ENCODE results near the gene NRAP. TPM values are rescaled to one million over a fixed set of nuclear protein-coding genes. Genes with fewer than 3 reads are reported as not detected.

NRAP gene
- total RNA-seq, 2 donors from 2014 or later: 0.49 to 0.64 TPM

DNA sequence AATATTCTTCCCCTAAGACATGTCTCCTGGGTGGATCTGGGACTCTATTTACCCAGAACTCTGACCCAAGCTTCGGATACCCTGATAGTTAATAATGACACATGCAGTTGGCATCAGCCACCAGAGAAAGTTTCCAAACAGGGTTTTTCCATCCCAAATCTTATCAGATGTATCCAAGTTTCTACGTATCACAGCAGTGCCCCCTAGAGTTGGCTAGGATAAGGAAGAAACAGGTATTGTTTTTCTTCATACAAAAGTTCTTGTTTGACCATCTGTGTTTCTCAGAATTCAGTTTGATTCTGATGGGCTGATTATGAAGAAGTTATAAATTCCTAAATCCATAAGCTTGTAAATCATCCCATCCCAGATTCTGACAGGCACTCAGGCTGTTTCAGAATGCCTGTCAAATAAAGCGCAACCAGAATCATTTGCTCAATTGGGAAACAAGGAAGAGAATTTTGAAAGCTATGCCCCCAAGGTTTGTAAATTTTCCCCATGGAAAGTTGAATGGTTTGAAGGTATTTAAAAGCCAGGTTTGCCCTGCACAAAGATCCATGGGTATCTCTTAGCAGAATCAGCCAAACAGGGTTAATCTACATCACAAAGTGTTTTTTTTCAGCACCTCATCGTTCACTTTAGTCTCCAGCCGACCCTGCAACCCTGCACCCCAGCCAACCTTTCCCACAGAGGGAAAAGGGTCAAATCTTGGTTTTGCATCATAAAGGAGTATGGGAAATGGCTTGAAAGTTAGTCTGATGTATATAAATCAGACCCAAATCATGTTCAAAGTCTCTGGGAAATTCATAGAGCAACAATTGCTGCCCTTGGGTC is 47.4 kb downstream of the NRAP start:
- no peak for DNase-seq
- intact Hi-C loops (cut with DNase I, micrococcal nuclease): no loop called here
- no peak for ATAC-seq

DNA sequence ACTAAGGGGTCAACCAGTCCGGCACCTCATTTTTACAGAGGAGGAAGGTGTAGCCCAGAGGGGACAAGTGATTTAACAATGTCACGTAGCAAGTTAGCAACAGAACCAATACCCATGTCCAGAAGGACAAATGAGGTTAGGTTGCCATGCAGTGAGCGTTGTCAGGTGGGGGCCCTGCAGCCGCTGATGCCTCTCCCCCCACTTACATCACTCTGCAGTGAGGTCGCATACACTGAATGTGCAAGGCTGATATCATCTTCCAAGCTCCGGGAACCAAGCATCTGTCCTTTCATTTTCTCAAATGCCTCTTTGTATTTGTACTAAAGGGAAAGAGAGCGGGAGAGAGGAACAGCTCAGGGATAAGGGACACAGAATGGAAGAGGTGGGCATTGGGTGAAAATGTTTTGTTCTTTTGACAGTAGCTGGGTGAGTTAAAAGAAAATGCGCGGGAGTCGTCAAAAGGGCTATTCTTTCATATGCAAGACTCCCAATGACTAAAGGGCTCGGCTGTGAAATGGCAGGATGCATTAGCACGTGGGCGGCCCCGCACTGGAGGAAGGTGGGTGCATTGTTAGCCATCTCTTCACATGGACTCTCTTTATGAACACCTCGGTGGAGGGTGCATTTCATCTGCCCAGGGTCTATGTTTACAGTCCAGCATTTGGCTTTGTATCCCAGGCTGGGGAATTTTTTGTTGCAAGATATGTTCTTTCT is 49.7 kb downstream of the NRAP start:
- ATAC-seq: no peak
- intact Hi-C loops (cut with DNase I, micrococcal nuclease): no loop called here
- DNase-seq: no peak

DNA sequence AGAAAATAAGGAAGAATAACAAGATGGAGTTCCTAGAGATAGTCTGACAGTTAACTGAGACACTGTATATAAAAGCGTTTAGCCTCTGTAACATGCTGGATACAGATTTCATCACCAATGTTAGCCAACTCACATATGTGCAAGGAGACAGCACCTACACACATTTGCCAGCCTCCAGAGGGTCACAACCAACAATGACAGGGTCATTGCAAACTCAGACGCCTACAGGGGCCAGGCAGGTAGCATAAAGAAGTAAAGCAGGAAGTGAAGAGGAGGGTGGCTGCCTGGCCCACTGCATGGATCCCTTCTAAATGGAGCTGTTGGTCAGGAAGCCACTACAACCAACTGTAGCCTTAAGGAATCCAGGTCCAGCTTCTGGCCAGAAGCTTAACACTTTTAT is 50.4 kb downstream of the NRAP start:
- DNase-seq: no peak
- no peak for ATAC-seq

DNA sequence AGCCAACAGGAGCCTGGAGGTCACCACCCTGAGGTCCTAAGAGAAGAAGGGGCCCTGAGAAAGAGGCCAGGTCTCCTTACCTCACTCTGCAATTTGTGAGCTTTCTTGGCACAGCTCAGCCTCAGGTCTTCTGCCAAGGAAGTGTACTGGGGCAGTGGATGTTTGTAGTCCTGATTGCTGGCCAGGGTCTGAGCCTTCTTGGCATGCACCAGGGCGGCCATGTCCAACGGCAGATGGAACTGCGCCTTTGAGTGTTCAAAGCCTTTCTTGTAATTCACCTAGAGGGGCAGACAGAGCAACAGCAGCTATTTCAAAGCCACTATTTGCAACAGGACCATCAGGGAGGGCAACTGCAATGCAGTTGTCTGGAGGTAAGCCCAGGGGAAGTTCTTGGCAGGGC is 51.7 kb downstream of the NRAP start:
- intact Hi-C loops (cut with DNase I, micrococcal nuclease): no loop called here
- no peak for DNase-seq
- ATAC-seq: no peak

More for the DNA sequence above, 50.4 kb downstream of the NRAP start:
- intact Hi-C loops (cut with DNase I, micrococcal nuclease): no loop called here

DNA sequence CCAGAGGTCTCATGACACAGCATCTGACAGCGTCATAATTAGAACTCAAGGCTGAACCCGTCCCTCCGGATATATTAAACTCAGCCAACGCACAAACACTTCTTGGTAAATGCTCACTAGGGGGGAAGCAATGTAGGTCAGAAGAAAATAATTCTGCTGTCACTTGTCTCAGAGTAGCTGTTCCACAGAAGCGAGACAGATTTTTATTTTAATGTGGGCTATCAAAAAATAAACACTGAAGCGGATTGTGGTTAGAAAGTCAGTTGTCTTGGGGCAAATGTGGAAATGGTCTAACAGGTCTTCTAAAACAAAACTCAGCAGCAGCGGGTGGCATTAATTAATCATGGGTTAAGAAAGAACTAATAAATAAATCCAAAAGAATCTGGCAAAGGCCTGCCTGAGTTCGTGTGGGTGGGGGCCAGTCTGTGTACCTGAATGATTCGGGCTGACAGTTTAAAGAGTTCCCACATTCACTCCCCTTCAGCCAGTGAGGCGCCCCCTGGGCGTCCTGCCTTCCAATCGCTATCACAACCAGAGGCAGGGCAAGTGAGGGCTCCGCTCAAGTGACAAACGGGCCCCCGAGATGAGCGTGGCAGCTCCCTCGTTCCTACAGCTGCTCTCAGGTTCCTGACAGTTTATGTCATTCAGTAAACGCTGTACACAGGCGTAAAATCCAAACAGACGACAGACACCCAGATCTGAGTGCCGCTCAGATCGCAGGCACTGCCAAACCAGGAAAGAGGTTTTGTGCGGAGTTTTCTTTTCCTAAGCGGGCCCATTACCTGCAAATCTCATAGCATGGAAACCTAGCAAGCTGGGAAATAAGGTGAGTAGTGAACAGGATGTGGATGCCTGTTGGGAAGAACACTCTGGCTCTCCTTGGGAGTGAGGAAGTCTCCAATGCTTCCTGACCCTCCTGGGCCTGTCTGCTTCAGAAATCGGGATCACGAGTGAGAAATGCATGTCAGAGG is 52.9 kb downstream of the NRAP start:
- DNase-seq (no peak), ATAC-seq (no peak)
- intact Hi-C loops (cut with DNase I, micrococcal nuclease): no loop called here

DNA sequence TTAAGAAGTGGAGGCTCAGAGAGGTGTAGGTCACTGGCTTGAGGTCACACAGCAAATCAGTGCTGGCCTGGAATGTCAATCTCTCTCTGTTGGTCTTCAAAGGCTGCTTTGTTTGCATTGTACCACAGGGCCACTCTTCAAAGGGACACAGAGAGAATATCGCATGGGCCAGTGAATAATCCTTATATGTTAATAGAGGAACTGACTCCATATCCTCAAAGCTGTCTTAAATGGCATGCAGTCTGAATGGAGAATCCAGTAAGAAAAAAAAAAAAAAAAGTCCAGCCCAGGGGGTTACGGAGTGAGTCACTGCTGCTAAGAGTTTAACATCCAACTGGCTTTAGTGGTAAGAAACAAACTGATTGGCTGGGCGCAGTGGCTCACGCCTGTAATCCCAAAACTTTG is 54.1 kb downstream of the NRAP start:
- intact Hi-C loops (cut with DNase I, micrococcal nuclease): no loop called here
- DNase-seq (no peak), ATAC-seq (no peak)

DNA sequence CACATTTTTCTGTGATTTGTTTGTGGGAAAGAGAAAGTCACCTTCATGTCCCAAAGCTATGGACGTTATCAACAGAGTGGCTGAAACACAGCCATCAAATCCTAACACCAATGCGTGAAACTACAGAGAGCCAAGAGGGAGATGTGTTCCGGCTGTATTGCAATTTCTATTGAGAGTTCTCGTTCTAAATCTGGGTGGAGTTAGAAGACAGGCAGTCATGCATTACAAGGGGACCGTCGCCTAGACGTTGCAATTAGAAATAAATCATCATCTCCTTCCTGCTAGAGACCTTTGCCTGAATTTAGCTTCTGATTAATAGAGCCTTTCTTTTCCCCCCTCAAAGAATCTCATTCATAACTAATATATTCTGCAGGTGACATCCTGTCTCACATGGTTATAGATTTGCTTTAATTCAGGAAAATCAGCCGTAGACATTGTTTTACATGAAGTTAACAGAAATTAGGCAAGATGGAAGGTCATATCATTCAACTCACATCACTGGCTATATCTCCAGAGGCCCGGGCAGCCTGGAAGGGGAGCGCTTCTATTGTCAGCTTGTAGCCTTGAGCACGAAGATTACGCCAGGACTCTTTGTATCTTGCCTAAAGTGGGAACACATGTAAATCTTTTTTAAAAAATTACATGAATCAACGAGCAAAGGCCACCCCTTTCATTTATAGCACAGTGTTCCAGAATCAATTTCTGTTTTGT is 58.4 kb downstream of the NRAP start:
- DNase-seq (no peak), ATAC-seq (no peak)
- intact Hi-C loops (cut with DNase I, micrococcal nuclease): no loop called here

DNA sequence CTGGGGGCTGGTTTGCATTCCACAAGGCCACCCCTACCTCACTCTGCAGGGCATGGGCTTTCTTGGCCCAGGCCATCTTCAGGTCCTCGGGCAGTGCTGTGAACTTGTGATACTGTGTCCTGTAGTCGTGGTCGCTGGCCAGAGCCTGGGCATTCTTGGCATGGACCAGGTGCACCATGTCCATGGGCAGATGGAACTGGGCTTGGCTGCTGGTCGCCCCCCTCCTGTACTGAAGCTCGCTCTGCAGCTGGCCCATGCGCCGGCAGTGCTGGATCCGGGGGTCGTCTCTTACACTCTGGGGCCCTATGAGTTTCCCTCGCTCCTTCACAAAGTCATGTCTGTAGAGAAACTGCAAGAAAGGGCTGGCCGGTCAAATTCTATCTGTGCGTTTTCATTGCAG is 59.3 kb downstream of the NRAP start:
- DNase-seq (no peak), ATAC-seq (no peak)
- intact Hi-C loops (cut with DNase I, micrococcal nuclease): no loop called here

DNA sequence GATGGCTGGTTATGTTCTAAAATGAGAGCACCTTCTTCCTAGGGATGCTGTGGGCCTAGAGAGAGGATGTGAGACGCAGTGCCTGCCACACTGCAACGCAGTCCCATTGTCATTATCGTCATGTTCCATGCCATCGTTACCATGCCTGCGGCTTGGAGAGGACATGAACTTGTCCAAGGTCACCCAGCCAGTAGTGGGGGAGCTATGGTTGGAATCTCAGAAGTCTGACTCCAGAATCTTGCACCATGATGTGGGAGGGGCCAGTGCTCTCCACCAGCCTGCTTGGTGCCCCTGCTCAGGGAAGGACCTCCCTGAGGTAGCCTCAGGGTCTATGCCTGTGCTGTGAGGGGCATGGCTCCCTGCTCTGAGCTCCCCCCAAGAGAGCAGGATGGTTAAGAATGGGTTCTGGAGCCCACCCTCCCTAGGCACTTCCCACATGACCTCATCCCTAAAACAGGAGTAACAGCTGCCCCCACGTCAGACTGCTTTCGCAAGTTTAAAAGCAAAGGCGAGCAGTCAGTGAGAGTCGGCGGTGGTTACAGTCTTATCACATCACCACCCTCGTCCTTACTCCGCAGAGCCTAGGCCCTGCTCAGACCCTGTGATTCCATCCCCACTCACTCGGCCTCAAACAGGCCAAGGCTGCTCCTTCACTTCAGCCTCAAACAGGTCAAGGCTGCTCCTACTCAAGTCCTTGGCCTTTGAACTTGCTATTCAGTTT is 60.6 kb downstream of the NRAP start:
- intact Hi-C loops (cut with DNase I, micrococcal nuclease): no loop called here

DNA sequence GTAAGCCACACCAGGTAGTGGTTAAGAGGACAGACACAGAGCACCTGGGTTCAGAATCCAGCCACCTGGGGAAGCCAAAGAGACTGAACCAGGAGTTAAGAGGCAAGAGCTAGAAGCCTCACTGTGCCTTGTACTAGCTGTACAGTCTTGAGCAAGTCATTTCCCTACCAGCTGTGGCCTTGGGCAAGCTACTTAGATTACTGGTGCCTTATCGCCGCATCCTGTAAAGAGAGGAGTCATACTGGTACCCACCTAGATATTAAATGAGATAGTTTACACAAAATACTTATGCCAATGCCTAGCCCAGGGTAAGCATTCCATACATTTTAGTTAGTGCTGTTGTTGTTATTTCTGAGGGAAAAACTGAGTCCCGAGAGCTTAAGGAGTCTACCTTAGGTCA is 63.3 kb downstream of the NRAP start:
- intact Hi-C loops (cut with DNase I, micrococcal nuclease): no loop called here

More for the DNA sequence above, 60.6 kb downstream of the NRAP start:
- ATAC-seq: no peak
- DNase-seq: no peak

DNA sequence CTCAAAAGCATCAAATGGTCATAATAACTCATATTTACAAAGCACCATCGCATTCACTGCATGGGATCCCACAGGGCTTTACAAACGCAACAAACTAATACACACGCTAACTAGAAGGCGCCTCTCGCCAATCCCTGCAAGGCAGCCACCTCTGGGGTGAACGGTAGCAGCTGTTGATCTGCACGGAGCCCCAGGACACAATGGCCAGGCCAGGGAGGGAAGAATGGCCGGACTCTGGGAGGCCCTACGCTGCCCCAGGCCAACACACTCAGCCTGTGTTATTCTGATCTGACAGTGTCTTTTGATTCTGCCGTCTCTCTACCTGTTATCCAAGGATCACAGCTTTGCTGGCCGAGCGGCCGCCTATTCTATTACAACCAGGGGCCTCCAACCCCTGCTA is 69.2 kb downstream of the NRAP start:
- intact Hi-C loops (cut with DNase I, micrococcal nuclease): no loop called here
- DNase-seq (no peak), ATAC-seq (no peak)

More for the DNA sequence above, 63.3 kb downstream of the NRAP start:
- DNase-seq (no peak), ATAC-seq (no peak)

DNA sequence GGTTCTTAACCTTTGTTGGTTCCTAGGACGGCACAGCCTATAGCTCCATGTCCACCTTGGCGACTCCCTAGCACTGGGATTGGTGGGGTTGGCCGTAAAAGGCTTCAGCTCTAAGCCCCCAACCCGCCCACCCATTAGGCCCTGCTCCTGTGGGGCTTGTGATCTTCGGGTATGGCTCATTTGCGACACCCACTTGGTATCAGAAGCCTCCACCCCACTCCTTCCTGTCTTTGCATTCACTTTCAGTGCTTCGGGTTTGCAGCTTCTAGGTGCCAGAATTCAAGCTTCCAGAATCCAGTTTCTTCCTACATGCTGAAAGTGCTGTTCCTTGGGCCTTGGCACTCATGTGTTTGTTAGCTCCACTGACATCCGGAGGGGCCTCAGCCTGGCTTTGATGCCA is 71.5 kb downstream of the NRAP start:
- intact Hi-C loops (cut with DNase I, micrococcal nuclease): no loop called here
- DNase-seq (no peak), ATAC-seq (no peak)

DNA sequence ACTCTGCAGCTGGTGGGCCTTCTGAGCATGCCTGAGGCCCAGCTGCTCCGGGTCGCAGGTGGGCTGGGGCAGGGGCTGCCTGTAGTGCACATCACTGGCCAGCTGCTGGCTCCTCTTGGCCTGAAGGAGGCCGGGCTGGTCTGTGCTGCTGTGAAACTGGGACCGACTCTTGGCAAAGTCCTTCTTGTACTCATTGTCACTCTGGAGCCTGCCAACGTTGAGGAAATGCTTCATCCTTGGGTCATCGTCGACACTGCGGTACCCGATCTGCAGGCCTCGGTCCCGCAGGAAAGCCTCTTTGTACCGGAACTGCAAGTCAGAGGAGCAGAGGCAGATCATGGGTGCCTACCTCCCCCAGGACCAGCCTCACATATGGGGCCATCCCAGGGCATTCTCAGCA is 73.3 kb downstream of the NRAP start:
- DNase-seq (no peak), ATAC-seq (no peak)
- intact Hi-C loops (cut with DNase I, micrococcal nuclease): no loop called here

DNA sequence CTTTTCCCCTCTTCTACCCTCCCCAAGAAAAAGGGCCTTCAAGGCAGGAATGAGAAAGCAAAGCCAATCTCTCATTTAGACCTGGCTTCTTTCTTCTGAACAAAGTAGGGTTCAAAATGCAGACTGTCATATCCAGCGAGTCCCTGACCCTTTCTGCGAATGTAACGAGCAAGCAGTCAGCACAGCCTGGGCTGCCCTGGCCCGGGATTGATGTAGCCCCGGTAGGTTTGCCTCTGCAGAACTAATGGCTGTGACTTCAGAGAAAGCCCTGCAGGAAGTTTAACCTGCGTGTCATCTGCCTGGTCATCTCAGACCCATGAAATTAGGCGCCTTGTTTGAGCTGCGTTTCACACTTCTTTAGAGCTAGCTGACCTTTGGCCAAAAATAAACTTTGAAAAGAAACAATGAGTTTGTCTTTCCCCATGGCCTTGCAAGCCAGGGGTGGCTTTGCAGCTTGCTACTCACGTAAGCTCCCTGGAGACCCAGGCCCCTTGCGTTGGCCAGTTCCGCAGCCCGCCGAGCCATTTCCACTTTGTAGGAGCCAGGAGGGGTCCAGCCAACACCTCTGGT is 74.6 kb downstream of the NRAP start:
- intact Hi-C loops (cut with DNase I, micrococcal nuclease): no loop called here
- DNase-seq (no peak), ATAC-seq (no peak)

DNA sequence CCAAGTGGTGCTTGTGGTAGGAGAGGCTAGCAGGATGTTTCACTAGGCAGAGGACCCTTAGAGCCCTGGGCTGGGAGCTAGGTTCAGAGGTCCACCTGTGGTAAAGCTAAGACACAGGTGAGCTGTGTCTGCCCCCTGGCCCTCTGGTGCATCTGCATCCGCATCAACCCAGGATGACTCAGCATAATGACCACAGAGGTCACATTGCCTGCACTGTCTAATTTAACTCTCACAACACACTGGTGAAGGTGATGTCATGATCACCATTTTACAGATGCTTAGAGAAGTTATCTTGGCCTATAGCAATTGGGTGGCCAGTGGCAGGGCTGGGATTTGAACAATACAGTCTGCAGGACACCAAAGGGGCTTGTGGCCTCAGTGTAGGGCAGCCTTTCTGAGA is 77.9 kb downstream of the NRAP start:
- no peak for ATAC-seq
- intact Hi-C loops (cut with DNase I, micrococcal nuclease): no loop called here
- no peak for DNase-seq

DNA sequence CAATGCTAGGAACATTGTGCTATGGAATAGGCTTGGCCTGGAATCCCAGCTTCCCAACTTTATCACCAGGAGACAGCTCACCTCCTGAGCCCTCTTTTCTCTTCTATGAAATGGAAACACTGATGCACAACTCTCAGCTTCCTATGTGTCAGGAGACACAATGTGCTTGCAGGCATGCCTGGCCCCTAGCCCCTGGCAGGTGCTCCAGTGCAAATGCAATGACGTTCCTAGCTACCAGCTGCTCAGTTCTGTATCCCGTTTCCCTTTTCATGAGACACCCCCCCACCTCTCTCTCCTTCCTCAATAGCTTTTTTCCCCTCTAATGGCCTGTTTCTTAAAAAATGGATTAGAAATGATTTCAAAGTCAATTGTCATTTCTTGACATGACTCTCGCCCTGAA is 80.3 kb downstream of the NRAP start:
- ATAC-seq (no peak), DNase-seq (no peak)
- intact Hi-C loops (cut with DNase I, micrococcal nuclease): no loop called here

DNA sequence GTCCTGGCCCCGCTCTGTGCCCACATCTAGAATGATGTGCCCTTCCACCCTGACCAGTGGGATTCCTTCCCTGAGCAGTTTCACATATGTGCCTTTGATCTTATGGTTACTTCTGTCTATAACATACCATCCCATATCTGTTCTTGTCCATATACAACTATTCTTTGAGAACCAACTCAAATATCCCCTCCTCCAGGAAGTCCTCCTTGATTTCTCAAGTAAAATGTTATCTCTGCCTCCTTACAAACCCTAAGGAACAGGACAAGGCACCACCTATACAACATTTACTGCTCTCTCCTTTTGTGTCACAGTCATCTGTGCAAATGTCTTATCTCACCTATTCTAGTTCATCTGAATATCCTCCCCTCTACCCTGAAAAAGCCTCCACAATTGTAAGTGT is 82.7 kb downstream of the NRAP start:
- ATAC-seq (no peak), DNase-seq (no peak)
- intact Hi-C loops (cut with DNase I, micrococcal nuclease): no loop called here

DNA sequence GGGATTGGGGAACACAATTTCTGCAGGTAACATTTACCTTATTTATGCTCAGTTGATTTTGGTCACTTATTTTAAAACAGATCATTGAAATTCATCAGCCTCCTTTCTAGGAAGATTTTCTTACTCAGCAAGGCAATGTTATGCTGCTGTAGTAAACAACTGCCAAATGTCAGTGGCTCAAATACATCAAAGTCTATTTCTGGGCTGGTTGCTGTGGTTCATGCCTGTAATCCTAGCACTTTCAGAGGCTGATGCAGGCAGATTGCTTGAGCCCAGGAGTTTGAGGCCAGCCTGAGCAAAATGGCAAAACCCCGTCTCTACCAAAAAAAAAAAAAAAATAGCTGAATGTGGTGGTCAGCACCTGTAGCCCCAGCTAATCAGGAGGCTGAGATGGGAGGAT is 85.1 kb downstream of the NRAP start:
- intact Hi-C loops (cut with DNase I, micrococcal nuclease): no loop called here
- no peak for DNase-seq
- no peak for ATAC-seq

All from left colon (tissue), 2 donors.